Nephron (organoid): ENCODE data around the gene POPDC3.

Experiments
- H3K27ac Mint-ChIP-seq, 3 experiments: 2 replicates each; pipeline ENCODE4 v1.8.0; 2020; ENCODE audit warnings: mixed read lengths in 3 of 3, mild to moderate bottlenecking in 2 of 3, moderate library complexity in 1 of 3
- H3K27me3 Mint-ChIP-seq: 2 replicates; pipeline ENCODE4 v1.8.0; 2021; ENCODE audit warnings: low read depth, mild to moderate bottlenecking, moderate library complexity, mixed read lengths
- H3K36me3 Mint-ChIP-seq: 2 replicates; pipeline ENCODE4 v1.8.0; 2020; ENCODE audit warnings: low read depth, mixed read lengths
- H3K4me1 Mint-ChIP-seq: 2 replicates; pipeline ENCODE4 v1.8.0; 2020; ENCODE audit warnings: mixed read lengths
- H3K4me3 Mint-ChIP-seq, 3 experiments: 2 replicates each; pipeline ENCODE4 v1.8.0; 2020; ENCODE audit warnings: mild to moderate bottlenecking in 3 of 3, mixed read lengths in 3 of 3, moderate library complexity in 2 of 3
- H3K9me3 Mint-ChIP-seq: 2 replicates; pipeline ENCODE4 v1.8.0; 2020; ENCODE audit warnings: mixed read lengths
- CTCF ChIP-seq, 3 experiments: fragments of 200-600 bp; sonication (generic); IDR thresholded peaks; one replicate each; pipeline ENCODE4 v1.5.0; 2021; ENCODE audit warnings: antibody characterized with exemption in 3 of 3; ENCODE audit not compliant: unreplicated experiment in 3 of 3

The POPDC3 gene

GRCh38 chr6:105192707-105193465 is 13.1 kb upstream of the POPDC3 start:
- Mint-ChIP-seq H3K27me3 (no peaks in the 10 kb centered on the region), H3K36me3 (no peaks in the 10 kb centered on the region), H3K4me3 (no peak overlapping the region), H3K27ac (no peak overlapping the region), H3K9me3 (peaks cover 6% of the 10 kb centered on the region), H3K4me1 (peaks cover 6% of the 10 kb centered on the region)
- TF ChIP-seq CTCF (IDR thresholded peaks at IDR 0.05; ENCODE audit: unreplicated experiment in 3 of 3) = no peak

DNA sequence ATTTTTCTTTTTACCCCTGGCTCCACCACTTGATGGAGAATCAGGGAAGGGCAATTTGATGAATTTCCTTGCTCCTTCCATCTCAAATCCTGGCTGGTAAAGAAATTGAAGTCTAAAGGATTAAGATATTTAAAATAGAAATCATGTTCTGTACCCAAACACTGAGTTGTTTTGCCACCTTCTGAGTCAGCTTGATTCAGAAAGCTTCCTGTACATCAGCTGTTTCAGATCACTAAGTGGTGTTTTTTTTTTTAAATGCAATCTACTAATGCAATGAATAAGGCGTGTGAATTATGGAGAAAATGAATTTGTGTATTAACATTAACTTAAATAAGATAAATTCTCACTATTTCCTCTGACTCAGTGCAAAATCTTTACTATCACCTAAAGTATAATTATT is 11.5 kb upstream of the POPDC3 start:
- H3K4me3 Mint-ChIP-seq = no peak overlapping the region
- H3K27me3 Mint-ChIP-seq = no peaks in the 10 kb centered on the region
- peaks cover 6% of the 10 kb centered on the region for H3K9me3 Mint-ChIP-seq

DNA sequence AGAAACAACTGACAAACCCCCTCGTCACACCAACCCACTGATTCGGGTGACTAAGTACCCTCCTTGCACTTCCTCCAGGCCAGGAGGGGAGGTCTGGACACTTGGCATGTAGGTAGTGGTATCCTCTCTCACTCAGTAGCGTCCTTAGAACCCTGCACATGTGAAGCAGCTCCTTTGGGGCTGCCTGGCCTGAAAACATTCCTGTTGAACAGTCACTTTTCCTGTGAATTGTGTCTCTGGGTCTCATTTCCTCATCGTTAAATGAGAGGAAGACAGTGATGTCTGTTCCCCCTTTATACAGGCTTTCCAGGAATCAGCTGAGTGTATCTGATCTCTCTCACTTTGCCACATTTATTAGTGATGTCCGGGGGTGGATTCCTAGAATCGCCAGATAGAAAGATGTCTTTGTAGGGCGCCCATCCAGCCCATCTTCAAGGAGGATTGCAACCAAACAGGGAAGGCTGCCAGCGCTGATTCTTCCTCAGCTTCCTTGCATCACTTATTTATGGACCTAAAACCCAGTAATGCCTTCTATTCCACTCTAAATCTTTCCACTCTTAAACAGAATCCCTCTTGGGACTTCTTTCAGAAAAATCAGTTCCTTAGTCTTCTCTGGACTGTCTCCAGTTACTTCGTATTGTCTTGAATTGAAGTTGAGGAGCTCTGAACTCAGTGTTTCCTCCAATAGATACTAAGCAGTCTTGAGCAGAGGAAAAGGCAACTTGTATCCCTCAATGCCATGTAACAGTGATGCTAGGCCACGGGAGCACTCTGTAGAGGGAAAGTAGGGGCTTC is 9.4 kb upstream of the POPDC3 start:
- H3K27ac Mint-ChIP-seq = no peak overlapping the region
- TF ChIP-seq CTCF (IDR thresholded peaks at IDR 0.05; ENCODE audit: unreplicated experiment in 3 of 3) = no peak
- H3K27me3 Mint-ChIP-seq = no peaks in the 10 kb centered on the region
- H3K36me3 Mint-ChIP-seq = no peaks in the 10 kb centered on the region
- no peak overlapping the region for H3K4me3 Mint-ChIP-seq
- H3K4me1 Mint-ChIP-seq = peaks cover 6% of the 10 kb centered on the region
- no peaks in the 10 kb centered on the region for H3K9me3 Mint-ChIP-seq

More for the DNA sequence above, 11.5 kb upstream of the POPDC3 start:
- TF ChIP-seq CTCF (IDR thresholded peaks at IDR 0.05; ENCODE audit: unreplicated experiment in 3 of 3) = no peak
- Mint-ChIP-seq H3K27ac (no peak overlapping the region), H3K36me3 (no peaks in the 10 kb centered on the region), H3K4me1 (peaks cover 6% of the 10 kb centered on the region)

GRCh38 chr6:105188251-105188650 is 8.4 kb upstream of the POPDC3 start:
- peaks cover 6% of the 10 kb centered on the region for H3K27me3 Mint-ChIP-seq
- H3K36me3 Mint-ChIP-seq = no peaks in the 10 kb centered on the region
- no peak overlapping the region for H3K4me3 Mint-ChIP-seq
- no peak for TF ChIP-seq CTCF (IDR thresholded peaks at IDR 0.05; ENCODE audit: unreplicated experiment in 3 of 3)
- H3K9me3 Mint-ChIP-seq = no peaks in the 10 kb centered on the region
- no peak overlapping the region for H3K27ac Mint-ChIP-seq
- peaks cover 6% of the 10 kb centered on the region for H3K4me1 Mint-ChIP-seq

DNA sequence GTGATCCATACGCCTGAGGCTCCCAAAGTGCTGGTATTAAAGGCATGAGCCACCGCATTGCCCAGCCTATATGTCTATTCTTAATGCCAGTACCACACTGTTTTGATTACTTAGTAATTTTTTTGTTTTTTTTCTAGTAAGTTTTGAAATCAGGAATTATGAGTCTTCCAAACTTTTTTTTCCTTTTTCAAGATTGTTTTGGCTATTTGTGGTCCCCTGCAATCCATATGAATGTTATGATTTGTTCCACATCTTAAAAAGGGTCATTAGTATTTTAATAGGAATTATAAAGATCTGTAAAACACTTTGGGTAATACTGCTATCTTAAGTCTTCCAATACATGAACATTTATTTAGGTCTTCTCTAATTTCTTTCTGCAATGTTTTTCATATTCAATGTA is 6.8 kb upstream of the POPDC3 start:
- H3K4me3 Mint-ChIP-seq = no peak overlapping the region
- peaks cover 20% of the 10 kb centered on the region for H3K27me3 Mint-ChIP-seq
- no peaks in the 10 kb centered on the region for H3K36me3 Mint-ChIP-seq
- TF ChIP-seq CTCF (IDR thresholded peaks at IDR 0.05; ENCODE audit: unreplicated experiment in 3 of 3) = no peak
- peaks cover 12% of the 10 kb centered on the region for H3K4me1 Mint-ChIP-seq
- no peak overlapping the region for H3K27ac Mint-ChIP-seq
- no peaks in the 10 kb centered on the region for H3K9me3 Mint-ChIP-seq
